HL-60 (cell line): ENCODE measurements around the gene ENDOU.

Experiments used
- DNase-seq, 2 experiments: peaks; one replicate each; pipeline ENCODE4 v3.0.0-alpha.2; 2010 to 2020; ENCODE audit warnings: low read depth in 1 of 2, low spot score in 1 of 2
- H3K27ac ChIP-seq: fragments of 250-450 bp; sonication (Bioruptor Pico); replicated peaks from 2 replicates; pipeline ENCODE4 v1.5.1; 2020; ENCODE audit warnings: mild to moderate bottlenecking, moderate library complexity
- H3K27me3 ChIP-seq: fragments of 250-450 bp; sonication (Bioruptor Pico); 2 replicates; pipeline ENCODE4 v1.5.1; 2021; ENCODE audit warnings: mild to moderate bottlenecking, moderate library complexity; ENCODE audit not compliant: insufficient read depth, poor library complexity, severe bottlenecking
- H3K4me3 ChIP-seq: replicated peaks from 2 replicates; pipeline ENCODE4 v1.5.1; 2011; ENCODE audit warnings: mild to moderate bottlenecking, control low read depth, low read length; ENCODE audit not compliant: insufficient read depth
- GABPA ChIP-seq: IDR thresholded peaks from 2 replicates; pipeline ENCODE4 v1.6.1; 2012; ENCODE audit warnings: low read depth
- POLR2AphosphoS5 ChIP-seq: IDR thresholded peaks from 2 replicates; pipeline ENCODE4 v1.6.1; 2012; ENCODE audit warnings: low read depth
- SPI1 ChIP-seq: IDR thresholded peaks from 2 replicates; pipeline ENCODE4 v1.6.1; 2012; ENCODE audit warnings: low read depth, mild to moderate bottlenecking, borderline replicate concordance
- TF ChIP-seq, protein P1 (sequence below): IDR thresholded peaks from one replicate; pipeline ENCODE4 v1.5.1; 2011; ENCODE audit warnings: low read length, control low read depth, inconsistent platforms; ENCODE audit not compliant: insufficient read depth
- TF ChIP-seq, protein P2 (sequence below): IDR thresholded peaks from 2 replicates; pipeline ENCODE4 v1.6.1; 2012; ENCODE audit warnings: low read depth; ENCODE audit not compliant: insufficient replicate concordance

ENDOU gene

DNA sequence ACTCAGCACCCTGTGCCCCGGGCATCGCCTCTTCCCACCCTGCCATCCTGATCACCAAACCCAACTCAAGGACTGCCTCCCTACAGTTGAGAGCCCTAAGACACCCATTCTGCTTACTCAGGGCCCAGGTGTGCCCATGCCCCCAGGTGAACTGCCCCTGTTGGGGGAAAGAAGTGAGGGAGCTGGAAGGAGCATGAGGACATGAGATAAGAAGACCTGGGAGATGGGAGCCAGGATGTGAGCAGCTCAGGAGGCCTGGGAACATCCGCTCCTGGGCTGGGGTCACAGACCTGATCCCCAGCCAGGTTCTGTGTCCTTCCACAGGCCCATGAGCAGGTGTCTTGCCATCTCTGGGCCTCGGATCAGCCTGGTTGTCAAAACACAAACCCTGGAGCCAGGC is 26.8 kb upstream of the ENDOU start:
- no peaks in the 10 kb centered on the region for H3K27me3 ChIP-seq
- no peak for DNase-seq
- no peak overlapping the region for H3K27ac ChIP-seq
- no peak overlapping the region for H3K4me3 ChIP-seq
- TF ChIP-seq, protein P1, sequence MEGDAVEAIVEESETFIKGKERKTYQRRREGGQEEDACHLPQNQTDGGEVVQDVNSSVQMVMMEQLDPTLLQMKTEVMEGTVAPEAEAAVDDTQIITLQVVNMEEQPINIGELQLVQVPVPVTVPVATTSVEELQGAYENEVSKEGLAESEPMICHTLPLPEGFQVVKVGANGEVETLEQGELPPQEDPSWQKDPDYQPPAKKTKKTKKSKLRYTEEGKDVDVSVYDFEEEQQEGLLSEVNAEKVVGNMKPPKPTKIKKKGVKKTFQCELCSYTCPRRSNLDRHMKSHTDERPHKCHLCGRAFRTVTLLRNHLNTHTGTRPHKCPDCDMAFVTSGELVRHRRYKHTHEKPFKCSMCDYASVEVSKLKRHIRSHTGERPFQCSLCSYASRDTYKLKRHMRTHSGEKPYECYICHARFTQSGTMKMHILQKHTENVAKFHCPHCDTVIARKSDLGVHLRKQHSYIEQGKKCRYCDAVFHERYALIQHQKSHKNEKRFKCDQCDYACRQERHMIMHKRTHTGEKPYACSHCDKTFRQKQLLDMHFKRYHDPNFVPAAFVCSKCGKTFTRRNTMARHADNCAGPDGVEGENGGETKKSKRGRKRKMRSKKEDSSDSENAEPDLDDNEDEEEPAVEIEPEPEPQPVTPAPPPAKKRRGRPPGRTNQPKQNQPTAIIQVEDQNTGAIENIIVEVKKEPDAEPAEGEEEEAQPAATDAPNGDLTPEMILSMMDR, result no peak
- TF ChIP-seq POLR2AphosphoS5 (no peak), GABPA (no peak), SPI1 (no peak)
- TF ChIP-seq, protein P2, sequence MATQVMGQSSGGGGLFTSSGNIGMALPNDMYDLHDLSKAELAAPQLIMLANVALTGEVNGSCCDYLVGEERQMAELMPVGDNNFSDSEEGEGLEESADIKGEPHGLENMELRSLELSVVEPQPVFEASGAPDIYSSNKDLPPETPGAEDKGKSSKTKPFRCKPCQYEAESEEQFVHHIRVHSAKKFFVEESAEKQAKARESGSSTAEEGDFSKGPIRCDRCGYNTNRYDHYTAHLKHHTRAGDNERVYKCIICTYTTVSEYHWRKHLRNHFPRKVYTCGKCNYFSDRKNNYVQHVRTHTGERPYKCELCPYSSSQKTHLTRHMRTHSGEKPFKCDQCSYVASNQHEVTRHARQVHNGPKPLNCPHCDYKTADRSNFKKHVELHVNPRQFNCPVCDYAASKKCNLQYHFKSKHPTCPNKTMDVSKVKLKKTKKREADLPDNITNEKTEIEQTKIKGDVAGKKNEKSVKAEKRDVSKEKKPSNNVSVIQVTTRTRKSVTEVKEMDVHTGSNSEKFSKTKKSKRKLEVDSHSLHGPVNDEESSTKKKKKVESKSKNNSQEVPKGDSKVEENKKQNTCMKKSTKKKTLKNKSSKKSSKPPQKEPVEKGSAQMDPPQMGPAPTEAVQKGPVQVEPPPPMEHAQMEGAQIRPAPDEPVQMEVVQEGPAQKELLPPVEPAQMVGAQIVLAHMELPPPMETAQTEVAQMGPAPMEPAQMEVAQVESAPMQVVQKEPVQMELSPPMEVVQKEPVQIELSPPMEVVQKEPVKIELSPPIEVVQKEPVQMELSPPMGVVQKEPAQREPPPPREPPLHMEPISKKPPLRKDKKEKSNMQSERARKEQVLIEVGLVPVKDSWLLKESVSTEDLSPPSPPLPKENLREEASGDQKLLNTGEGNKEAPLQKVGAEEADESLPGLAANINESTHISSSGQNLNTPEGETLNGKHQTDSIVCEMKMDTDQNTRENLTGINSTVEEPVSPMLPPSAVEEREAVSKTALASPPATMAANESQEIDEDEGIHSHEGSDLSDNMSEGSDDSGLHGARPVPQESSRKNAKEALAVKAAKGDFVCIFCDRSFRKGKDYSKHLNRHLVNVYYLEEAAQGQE, result no peak

DNA sequence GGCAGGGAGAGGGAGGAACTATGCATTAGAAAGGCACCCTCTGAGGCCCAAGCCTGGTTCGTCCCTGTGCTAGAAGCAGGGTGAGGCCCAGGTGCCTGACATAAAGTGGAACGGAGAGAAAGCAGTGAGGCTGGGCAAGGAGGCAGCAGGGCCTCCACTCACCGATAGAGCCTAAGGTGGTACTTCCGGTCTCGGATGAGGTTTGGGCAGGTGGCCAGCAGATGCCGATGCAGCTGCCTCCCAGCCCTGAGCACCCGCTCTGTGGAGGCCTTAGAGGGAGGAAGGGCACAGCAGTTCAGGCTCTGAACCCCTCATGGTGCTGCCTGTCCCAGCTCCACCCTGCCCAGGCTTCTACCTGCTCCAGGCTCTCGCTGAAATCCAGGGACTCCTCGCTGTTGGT is 26.3 kb upstream of the ENDOU start:
- Histone ChIP-seq H3K4me3 (no peak overlapping the region), H3K27me3 (no peaks in the 10 kb centered on the region), H3K27ac (no peak overlapping the region)
- TF ChIP-seq, protein P1, result no peak
- no peak for DNase-seq

DNA sequence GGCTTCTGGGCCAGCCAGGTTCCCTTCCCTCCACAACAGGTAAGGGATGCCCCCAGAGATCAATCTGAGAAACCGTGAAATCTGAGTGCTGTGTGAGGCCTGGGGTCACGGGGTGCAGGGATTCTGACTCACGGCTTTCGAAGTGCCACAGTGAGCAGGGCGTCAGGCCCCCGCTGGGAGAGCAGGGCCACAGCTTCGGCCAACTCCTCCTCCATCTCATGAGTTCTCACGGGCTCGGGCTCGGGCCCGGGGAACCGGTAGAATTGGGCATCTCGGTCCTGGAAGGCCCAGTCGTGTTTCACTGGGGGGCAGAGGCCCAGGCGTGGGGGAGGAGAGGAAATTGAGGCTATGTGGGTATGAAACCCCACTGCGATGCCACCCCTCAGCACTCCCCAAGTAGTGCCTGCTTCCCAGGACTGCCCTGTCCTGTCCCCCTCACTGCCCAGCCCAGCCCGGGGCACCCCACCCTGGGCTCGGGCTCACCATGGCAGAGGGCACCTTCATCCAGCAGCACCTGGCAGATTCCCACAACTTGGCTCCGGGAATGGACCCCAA is 25.7 kb upstream of the ENDOU start:
- DNase-seq, result no peak
- Histone ChIP-seq H3K4me3 (no peak overlapping the region), H3K27me3 (no peaks in the 10 kb centered on the region), H3K27ac (no peak overlapping the region)
- TF ChIP-seq, protein P1, result no peak
- TF ChIP-seq SPI1 (no peak), POLR2AphosphoS5 (no peak), GABPA (no peak)
- TF ChIP-seq, protein P2, result no peak

DNA sequence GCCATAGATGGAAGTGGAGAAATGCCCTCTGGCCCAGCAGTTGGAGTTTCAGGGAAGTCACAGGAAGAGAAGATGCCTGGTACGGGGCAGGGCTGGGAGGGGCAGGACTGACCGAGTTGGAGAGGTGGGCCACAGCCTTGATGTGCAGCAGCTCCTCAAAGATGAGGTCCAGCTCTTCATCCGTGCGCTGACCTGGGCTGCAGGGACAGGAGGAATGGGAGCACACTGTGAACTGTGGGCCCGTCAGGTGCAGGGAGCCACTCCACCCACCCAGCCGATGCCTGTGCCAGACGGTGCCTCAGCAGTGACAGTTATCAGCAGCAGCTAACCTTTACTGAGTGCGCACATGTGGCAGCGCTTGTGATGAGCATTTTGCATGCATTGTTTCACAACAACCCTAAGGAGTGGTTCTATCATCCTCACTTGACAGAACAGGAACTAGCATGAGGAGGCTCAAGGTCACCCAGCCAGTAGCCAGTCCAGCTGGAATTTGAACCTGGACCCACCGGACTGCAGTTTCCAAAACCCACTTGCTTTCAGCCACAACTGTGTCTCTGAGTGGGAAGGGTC is 25.0 kb upstream of the ENDOU start:
- TF ChIP-seq SPI1 (peak; percentile 15; the same call in 1 of the 2 replicates), GABPA (no peak)
- Histone ChIP-seq H3K4me3 (no peak overlapping the region), H3K27me3 (no peaks in the 10 kb centered on the region), H3K27ac (no peak overlapping the region)
- peak in 1 of 2 experiments; percentile 83 for DNase-seq
